Natural killer cell (primary cell): Measurements from ENCODE around the gene TNFRSF21. TPM values are rescaled to one million over a fixed set of nuclear protein-coding genes. Genes with fewer than 3 reads are reported as not detected.

Experiments used
- ATAC-seq, 3 donors: fragments of 150-1000 bp in 2 of 3; fragments of 200-7000 bp in 1 of 3; cut with Tn5 transposase; 1 replicate in 1 of 3; 2 replicates in 2 of 3; pipeline ENCODE4 v1.10.0; 2021; ENCODE audit warnings: mild to moderate bottlenecking in 2 of 3, moderate library complexity in 2 of 3
- DNase-seq, 2 donors: peaks; one replicate each; pipeline versions ENCODE4 v3.0.0 to v3.0.0-alpha.2; 2013 to 2021; ENCODE audit warnings: mixed read lengths in 1 of 2
- H3K27ac ChIP-seq: one replicate; pipeline ENCODE4 v1.5.1; 2013; ENCODE audit warnings: mild to moderate bottlenecking, low read length
- H3K27me3 ChIP-seq: one replicate; pipeline ENCODE4 v1.6.1; 2013; ENCODE audit warnings: low read length; ENCODE audit not compliant: control insufficient read depth, insufficient read depth
- H3K36me3 ChIP-seq: one replicate; pipeline ENCODE4 v1.6.1; 2013; ENCODE audit warnings: low read length; ENCODE audit not compliant: control insufficient read depth, insufficient read depth
- H3K4me1 ChIP-seq: one replicate; pipeline ENCODE4 v1.6.1; 2013; ENCODE audit warnings: low read length; ENCODE audit not compliant: control insufficient read depth, insufficient read depth
- H3K4me3 ChIP-seq: one replicate; pipeline ENCODE4 v1.5.1; 2013; ENCODE audit warnings: low read length
- H3K9me3 ChIP-seq: one replicate; pipeline ENCODE4 v1.6.1; 2013; ENCODE audit warnings: low read length; ENCODE audit not compliant: control insufficient read depth, insufficient read depth
- H3K27ac Mint-ChIP-seq, 2 donors: one replicate each; pipeline ENCODE4 v1.8.0; 2022; ENCODE audit warnings: mild to moderate bottlenecking in 2 of 2, mixed read lengths in 2 of 2, moderate library complexity in 1 of 2
- H3K27me3 Mint-ChIP-seq, 2 donors: one replicate each; pipeline ENCODE4 v1.8.0; 2022; ENCODE audit warnings: low read depth in 2 of 2, mixed read lengths in 2 of 2
- H3K36me3 Mint-ChIP-seq: one replicate; pipeline ENCODE4 v1.8.0; 2022; ENCODE audit warnings: mixed read lengths
- H3K4me1 Mint-ChIP-seq, 2 donors: one replicate each; pipeline ENCODE4 v1.8.0; 2022; ENCODE audit warnings: mixed read lengths in 2 of 2
- H3K4me3 Mint-ChIP-seq: one replicate; pipeline ENCODE4 v1.8.0; 2022; ENCODE audit warnings: mild to moderate bottlenecking, moderate library complexity, mixed read lengths
- H3K9me3 Mint-ChIP-seq, 2 donors: one replicate each; pipeline ENCODE4 v1.8.0; 2022; ENCODE audit warnings: mixed read lengths in 2 of 2
- CTCF ChIP-seq: fragments of 200-600 bp; IDR thresholded peaks from one replicate; pipeline ENCODE4 v1.8.0; 2022; ENCODE audit warnings: antibody characterized with exemption
- WGBS: methylation state at CpG from one replicate; pipeline ENCODE4 v1.1.7; 2013; ENCODE audit warnings: missing lambda C conversion rate; ENCODE audit not compliant: insufficient coverage; 5-methylcytosine and 5-hydroxymethylcytosine counted together
- intact Hi-C: fragments of 100-400 bp; cut with micrococcal nuclease; formaldehyde crosslinking; loops from one replicate; pipeline ENCODE4 v1.14.2; 2022
- total RNA-seq, 4 donors: library from RNA; stranded (reverse); fragments of 120-200 nt in 1 of 4; gene quantifications; one replicate each; pipeline versions ENCODE4 v1.2.3 to v1.2.4, GENCODE V29; 2013 to 2022

Gene TNFRSF21
- total RNA-seq, 3 donors from 2014 or later (not counting 1 experiment from before 2014, with no cell fraction given) = 0.58 to 0.92 TPM; not detected in 1

- peaks cover 26 to 67% of the 10 kb centered on the region in 2 donors for H3K27me3 Mint-ChIP-seq
Measured at GRCh38 chr6:47306887-47307286, 2.8 kb downstream of the TNFRSF21 start.

GRCh38 chr6:47303861-47304260, 5.8 kb downstream of the TNFRSF21 start:
- no peak for TF ChIP-seq CTCF
- intact Hi-C loops = no loop called here
- Mint-ChIP-seq H3K9me3 (no peaks in the 10 kb centered on the region), H3K27me3 (peaks cover 19 to 56% of the 10 kb centered on the region in 2 donors), H3K4me1 (peaks cover 6% of the 10 kb centered on the region in 2 donors), H3K4me3 (no peak overlapping the region), H3K36me3 (no peaks in the 10 kb centered on the region), H3K27ac (no peak overlapping the region)
- Histone ChIP-seq H3K4me1 (peaks cover 5% of the 10 kb centered on the region), H3K27ac (no peak overlapping the region), H3K9me3 (no peaks in the 10 kb centered on the region), H3K36me3 (no peaks in the 10 kb centered on the region), H3K4me3 (no peak overlapping the region), H3K27me3 (peaks cover 14% of the 10 kb centered on the region)
- WGBS = 74% methylated on average over 1 of the region's 1 CpG
- ATAC-seq (no peak), DNase-seq (no peak)

More at GRCh38 chr6:47306887-47307286, 2.8 kb downstream of the TNFRSF21 start:
- WGBS = 96% methylated on average over 2 of the region's 2 CpGs
- Histone ChIP-seq H3K9me3 (no peaks in the 10 kb centered on the region), H3K27me3 (peaks cover 17% of the 10 kb centered on the region), H3K27ac (no peak overlapping the region), H3K4me3 (no peak overlapping the region), H3K4me1 (peaks cover 8% of the 10 kb centered on the region), H3K36me3 (no peaks in the 10 kb centered on the region)
- no peak for TF ChIP-seq CTCF
- H3K4me1 Mint-ChIP-seq = peaks cover 6 to 14% of the 10 kb centered on the region in 2 donors
- DNase-seq (no peak), ATAC-seq (no peak)
- H3K36me3 Mint-ChIP-seq = no peaks in the 10 kb centered on the region
- intact Hi-C loops = no loop called here
- no peaks in the 10 kb centered on the region for H3K9me3 Mint-ChIP-seq
- no peak overlapping the region for H3K4me3 Mint-ChIP-seq
- H3K27ac Mint-ChIP-seq = no peak overlapping the region

GRCh38 chr6:47303342-47303741, 6.4 kb downstream of the TNFRSF21 start:
- no peak for ATAC-seq
- Histone ChIP-seq H3K4me3 (no peak overlapping the region), H3K27ac (no peak overlapping the region), H3K36me3 (no peaks in the 10 kb centered on the region), H3K4me1 (no peaks in the 10 kb centered on the region), H3K9me3 (no peaks in the 10 kb centered on the region), H3K27me3 (peaks cover 10% of the 10 kb centered on the region)
- no peak for TF ChIP-seq CTCF
- DNase-seq = no peak
- 84% methylated on average over 1 of the region's 1 CpG for whole genome bisulfite sequencing
- Mint-ChIP-seq H3K9me3 (no peaks in the 10 kb centered on the region), H3K27me3 (peaks cover 14 to 52% of the 10 kb centered on the region in 2 donors), H3K27ac (no peak overlapping the region), H3K36me3 (no peaks in the 10 kb centered on the region), H3K4me1 (peaks cover 3 to 4% of the 10 kb centered on the region in 2 donors), H3K4me3 (no peak overlapping the region)
- intact Hi-C loops = no loop called here

- Histone ChIP-seq H3K36me3 (no peaks in the 10 kb centered on the region), H3K4me1 (no peaks in the 10 kb centered on the region), H3K9me3 (no peaks in the 10 kb centered on the region), H3K4me3 (no peak overlapping the region), H3K27me3 (no peaks in the 10 kb centered on the region), H3K27ac (no peak overlapping the region)
- no peak for TF ChIP-seq CTCF
- ATAC-seq (no peak), DNase-seq (no peak)
- no peak overlapping the region for H3K4me3 Mint-ChIP-seq
- H3K27ac Mint-ChIP-seq = no peak overlapping the region
- H3K4me1 Mint-ChIP-seq = no peaks in the 10 kb centered on the region
- H3K36me3 Mint-ChIP-seq = no peaks in the 10 kb centered on the region
- H3K9me3 Mint-ChIP-seq = no peaks in the 10 kb centered on the region
- intact Hi-C loops = no loop called here
- WGBS = 34% methylated on average over 6 of the region's 6 CpGs
- peaks cover 6 to 41% of the 10 kb centered on the region in 2 donors for H3K27me3 Mint-ChIP-seq
Measured at GRCh38 chr6:47302043-47302442, 7.7 kb downstream of the TNFRSF21 start.
